ENCODE measurements around the gene FRMPD4. TPM values are rescaled to one million over a fixed set of nuclear protein-coding genes. Genes with fewer than 3 reads are reported as not detected.

Gene FRMPD4
- polyA plus RNA-seq, 1 experiment = 0.82 TPM

DNA sequence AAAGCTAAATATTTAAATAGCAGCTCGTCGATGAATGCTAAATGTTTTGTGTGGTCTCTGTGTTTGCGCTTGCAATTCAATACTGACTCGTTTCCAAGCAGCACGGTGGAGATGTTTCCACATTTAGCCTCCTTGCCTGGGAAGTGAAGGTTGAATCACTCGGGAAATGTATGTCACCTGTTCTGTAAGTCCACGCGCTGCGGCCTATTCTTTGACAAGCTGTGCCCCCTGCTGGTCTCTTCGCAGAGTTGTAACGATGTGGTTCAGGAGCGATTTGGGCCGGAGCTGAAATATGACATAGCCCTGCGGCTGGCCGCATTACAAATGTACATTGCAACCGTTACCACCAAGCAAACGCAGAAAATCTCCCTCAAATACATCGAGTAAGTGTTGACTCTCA is 563.4 kb downstream of the FRMPD4 start:
- ChIA-PET POLR2A (no interaction called here), CTCF (interaction anchor here (0.5 to 2.6 kb wide), 9 partner anchors 8 to 749 kb away, joined by 3 to 13 read pairs (median 4); no protein-coding TSS in a partner anchor)
- no peak overlapping the region for H3K4me3 ChIP-seq (ENCODE audit: low read depth, low read length)
- no peaks in the 10 kb centered on the region for H3K27me3 ChIP-seq (ENCODE audit: control insufficient read depth, insufficient read depth, low read length)
- no peaks in the 10 kb centered on the region for H3K36me3 ChIP-seq (ENCODE audit: control insufficient read depth, insufficient read depth, low read length)
- DNase-seq (ENCODE audit: low read depth) = peak; percentile 1
- peak; percentile 58 for TF ChIP-seq CTCF (IDR thresholded peaks at IDR 0.05; ENCODE audit: insufficient read depth, low read depth, low read length)

GRCh38 chrX:12702509-12703091 is 564.3 kb downstream of the FRMPD4 start:
- ChIA-PET CTCF (interaction anchor here (1.4 to 1.6 kb wide), 2 partner anchors 19 to 615 kb away, joined by 3 to 5 read pairs; no protein-coding TSS in a partner anchor), POLR2A (no interaction called here)
- Histone ChIP-seq H3K4me3 (ENCODE audit: low read depth, low read length) (no peak overlapping the region), H3K27me3 (ENCODE audit: control insufficient read depth, insufficient read depth, low read length) (no peaks in the 10 kb centered on the region), H3K36me3 (ENCODE audit: control insufficient read depth, insufficient read depth, low read length) (no peaks in the 10 kb centered on the region)
- 0 out of 2 replicates have a peak, but pooled peaks have one; percentile 27 for TF ChIP-seq CTCF (IDR thresholded peaks at IDR 0.05; ENCODE audit: insufficient read depth, low read depth, low read length)
- DNase-seq (ENCODE audit: low read depth) = no peak

- no peak for DNase-seq (ENCODE audit: low read depth)
- CTCF ChIA-PET = no interaction called here
- TF ChIP-seq CTCF (IDR thresholded peaks at IDR 0.05; ENCODE audit: insufficient read depth, low read depth, low read length) = no peak
- no peaks in the 10 kb centered on the region for H3K27me3 ChIP-seq (ENCODE audit: control insufficient read depth, insufficient read depth, low read length)
- no peak overlapping the region for H3K4me3 ChIP-seq (ENCODE audit: low read depth, low read length)
- POLR2A ChIA-PET = no interaction called here
- H3K36me3 ChIP-seq (ENCODE audit: control insufficient read depth, insufficient read depth, low read length) = no peaks in the 10 kb centered on the region
Observed at GRCh38 chrX:12704706-12705105, 566.4 kb downstream of the FRMPD4 start.

DNA sequence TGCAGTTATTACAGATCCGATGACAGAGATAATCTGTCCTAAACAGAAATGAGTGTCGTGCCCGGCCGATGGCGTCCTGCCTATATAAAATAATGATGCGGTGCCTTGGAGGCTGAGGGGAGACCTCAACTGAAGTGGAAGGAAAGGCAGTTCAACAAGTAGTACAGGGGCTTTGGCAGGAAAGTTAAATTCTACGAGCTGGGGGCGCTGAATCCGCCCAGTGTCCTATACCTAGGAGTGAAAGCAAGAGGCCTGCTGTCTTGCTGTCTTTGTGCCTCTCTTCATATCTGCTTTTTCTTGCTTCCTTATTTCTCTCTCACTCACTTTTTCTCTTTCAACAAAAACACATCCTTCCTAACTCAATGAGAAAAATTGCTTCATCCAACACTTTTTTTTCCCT is 570.8 kb downstream of the FRMPD4 start:
- no peaks in the 10 kb centered on the region for H3K36me3 ChIP-seq (ENCODE audit: control insufficient read depth, insufficient read depth, low read length)
- H3K4me3 ChIP-seq (ENCODE audit: low read depth, low read length) = no peak overlapping the region
- POLR2A ChIA-PET = no interaction called here
- CTCF ChIA-PET = no interaction called here
- TF ChIP-seq CTCF (IDR thresholded peaks at IDR 0.05; ENCODE audit: insufficient read depth, low read depth, low read length) = no peak
- no peak for DNase-seq (ENCODE audit: low read depth)
- no peaks in the 10 kb centered on the region for H3K27me3 ChIP-seq (ENCODE audit: control insufficient read depth, insufficient read depth, low read length)

DNA sequence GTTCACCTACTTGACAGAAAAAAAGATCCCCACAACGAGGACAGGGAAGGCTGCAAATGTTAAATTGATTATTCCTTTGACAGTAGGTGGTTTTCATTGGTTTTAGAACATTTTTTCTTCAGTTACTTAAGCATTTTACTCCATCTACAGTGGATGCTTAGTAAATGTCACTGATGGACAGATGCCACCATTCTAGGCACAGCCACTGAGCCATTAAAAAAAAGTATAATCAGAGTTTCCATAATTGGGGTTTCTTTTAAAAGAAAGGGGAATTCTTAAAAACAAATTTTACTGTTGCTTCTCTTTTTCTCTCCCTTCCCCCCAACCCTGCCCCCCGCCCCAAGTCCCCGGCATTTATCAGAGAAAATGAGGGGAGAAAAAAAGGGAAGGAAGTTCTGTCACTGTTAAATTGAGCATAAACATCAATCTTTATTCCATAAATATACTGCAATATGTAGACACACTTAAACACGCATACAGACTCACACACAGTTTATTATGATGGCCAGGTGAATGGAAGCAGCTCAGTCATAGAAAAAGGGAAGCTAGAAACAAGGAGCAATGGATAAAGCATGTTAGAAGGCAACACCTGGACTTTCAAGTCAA is 573.3 kb downstream of the FRMPD4 start:
- ChIA-PET CTCF (no interaction called here), POLR2A (no interaction called here)
- no peaks in the 10 kb centered on the region for H3K27me3 ChIP-seq (ENCODE audit: control insufficient read depth, insufficient read depth, low read length)
- no peak for DNase-seq (ENCODE audit: low read depth)
- H3K36me3 ChIP-seq (ENCODE audit: control insufficient read depth, insufficient read depth, low read length) = no peaks in the 10 kb centered on the region
- H3K4me3 ChIP-seq (ENCODE audit: low read depth, low read length) = no peak overlapping the region
- TF ChIP-seq CTCF (IDR thresholded peaks at IDR 0.05; ENCODE audit: insufficient read depth, low read depth, low read length) = no peak

All from BJ (cell line).